ENCODE measurements around the gene ITPKB.

Gene ITPKB

DNA sequence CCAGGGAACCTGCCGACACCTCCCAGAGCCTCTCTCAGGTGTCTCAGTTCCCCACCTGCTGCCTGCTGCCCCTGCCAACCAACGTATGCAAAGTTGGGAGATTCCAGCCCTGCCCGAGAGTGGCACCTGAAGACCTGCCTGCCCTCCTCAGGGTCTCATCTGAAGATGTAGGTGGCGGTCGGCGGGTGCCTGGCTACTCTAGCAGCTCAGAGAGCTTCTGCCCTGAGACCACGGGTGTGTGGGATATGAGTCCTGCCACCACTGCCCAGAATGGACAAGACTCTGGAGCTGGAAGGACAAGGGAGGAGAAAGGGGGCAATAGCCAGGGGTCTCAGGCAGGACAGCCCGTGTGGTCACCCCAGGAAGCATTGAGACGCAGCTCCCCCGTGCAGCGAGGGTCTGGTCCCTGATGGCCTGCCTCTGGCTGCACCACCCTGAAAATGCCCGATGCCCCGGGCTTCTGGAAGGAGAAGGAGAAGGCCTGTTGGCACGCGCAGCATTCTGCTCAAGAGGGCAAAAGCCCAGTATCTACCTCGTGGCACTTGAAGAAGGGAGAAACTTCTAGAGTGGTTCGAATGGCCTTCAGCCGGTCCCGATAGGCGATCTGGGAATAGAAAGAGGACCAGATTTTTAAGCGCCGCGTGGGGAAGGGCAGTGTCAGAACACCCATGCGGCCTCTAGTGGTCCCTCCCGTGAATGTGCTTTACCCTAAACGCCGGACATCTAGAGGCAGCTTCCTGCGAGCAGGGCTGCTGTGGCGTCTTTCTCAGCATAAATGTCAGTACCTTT, 101.7 kb downstream of the ITPKB start:
- DNase-seq (ENCODE audit: low read depth), result no peak

DNA sequence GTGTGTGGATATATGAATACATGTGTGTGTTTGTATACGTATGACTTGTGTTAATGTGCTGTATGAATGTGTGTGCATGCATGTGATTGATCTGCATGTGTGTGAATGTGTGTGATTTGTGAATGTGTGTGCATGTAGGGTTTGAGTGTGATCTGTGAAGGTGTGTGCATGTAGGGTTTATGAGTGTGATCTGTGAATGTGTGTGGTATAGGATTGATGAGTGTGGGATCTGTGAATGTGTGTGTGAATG, 102.3 kb downstream of the ITPKB start:
- no peak for DNase-seq (ENCODE audit: low read depth)

DNA sequence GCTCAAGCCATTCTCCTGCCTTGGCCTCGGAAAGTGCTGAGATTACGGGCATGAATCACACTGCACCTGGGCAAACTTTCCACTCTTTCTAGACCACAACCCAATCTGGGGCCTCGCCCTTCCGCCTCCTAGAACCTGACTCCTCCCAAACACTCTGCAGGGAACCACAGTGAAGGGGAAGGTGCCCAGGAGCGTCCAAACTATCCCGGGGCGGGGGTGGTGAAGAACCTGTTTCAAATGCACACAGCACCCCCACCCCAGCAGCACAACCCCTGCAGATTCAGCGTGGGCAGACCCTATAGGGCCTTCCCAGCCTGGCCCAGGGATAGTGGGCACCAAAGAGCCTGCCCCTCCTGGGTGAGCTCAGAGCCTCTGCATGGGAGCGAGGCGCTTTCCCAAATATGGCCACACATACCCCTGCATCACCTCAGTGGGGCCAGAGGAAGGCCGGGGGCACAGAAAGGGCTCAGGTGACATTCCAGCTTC, 103.6 kb downstream of the ITPKB start:
- DNase-seq (ENCODE audit: low read depth), result no peak

DNA sequence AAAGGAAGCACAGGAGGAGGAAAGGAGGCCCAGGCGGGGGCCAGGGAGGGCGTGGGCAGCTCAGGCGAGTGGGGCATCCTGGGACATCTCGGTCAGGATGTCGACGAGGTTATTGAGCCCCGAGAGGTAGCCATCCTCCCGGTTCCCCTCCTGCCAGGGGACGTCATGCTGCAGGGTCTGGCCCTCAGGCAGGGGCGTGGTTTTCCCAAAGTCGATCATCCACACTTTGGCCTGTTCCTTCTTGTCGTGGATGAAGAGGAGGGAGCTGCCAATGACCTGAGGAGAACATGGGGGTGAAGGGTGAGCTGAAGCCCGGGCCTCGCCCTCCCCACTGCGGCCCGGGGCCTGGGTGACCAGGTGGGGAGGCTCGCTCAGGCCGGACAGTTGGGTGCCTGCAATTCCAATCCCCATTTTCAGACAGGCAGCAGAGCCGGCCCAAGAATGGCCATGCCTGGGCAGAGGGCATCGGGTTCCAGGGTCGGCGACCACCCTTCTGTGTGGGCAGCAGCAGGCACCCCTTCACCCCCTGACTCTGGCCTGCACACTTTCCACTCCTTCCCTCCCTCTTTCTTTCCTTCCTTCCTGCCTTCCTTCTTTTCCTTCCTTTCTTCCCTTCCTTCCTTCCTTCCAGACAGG, 104.4 kb downstream of the ITPKB start:
- DNase-seq (ENCODE audit: low read depth), result no peak

DNA sequence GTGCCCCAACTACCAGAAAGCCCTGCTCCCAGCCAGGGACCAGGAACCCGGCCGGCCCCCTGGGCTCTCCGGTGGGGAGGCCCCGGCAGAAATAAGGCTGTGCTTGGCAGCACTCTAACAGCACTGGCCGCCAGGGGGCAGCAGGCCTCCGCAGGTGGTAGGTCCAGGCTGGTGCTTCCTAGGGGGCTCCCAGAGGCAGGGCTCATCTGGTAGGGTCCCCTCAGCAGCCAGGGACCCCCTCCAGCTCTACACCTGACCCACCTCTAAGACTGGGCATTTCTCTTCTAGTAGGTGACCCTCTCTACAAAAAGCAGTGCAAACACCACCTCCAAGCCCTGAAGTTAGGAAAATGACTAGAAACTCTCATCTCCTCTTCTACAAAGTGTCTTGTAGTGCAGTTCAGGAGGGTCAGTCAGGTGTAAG, 104.9 kb downstream of the ITPKB start:
- no peak for DNase-seq (ENCODE audit: low read depth)

DNA sequence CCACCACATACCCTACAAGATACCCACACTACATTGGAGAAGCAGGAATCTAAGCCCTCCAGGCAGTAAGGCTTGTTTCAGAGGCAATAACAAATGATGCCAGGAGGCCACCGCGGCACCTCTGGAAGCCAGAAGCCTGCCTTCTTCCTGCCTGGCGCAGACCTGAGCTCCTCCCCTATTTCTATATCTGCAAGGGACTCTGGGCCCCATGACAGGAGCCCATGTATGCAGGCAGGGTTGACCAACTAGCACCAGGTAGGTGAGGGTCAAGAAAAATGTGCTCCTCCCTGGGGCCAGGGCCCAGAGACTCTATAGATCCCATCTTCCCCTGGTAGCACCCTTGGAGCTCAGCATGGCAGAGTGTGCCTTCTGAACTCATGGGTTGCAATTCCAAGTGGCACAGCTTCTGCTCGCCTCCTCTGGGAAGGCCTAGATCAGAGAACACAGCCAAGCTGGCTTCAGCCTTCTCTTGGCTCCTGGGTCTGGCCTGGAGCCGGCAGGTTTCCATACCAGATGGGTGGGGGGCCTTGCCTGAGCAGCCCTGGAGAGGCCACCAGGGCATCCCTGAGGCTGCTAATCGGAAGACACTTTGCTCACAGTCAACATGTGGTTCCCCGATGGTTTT, 105.4 kb downstream of the ITPKB start:
- no peak for DNase-seq (ENCODE audit: low read depth)

DNA sequence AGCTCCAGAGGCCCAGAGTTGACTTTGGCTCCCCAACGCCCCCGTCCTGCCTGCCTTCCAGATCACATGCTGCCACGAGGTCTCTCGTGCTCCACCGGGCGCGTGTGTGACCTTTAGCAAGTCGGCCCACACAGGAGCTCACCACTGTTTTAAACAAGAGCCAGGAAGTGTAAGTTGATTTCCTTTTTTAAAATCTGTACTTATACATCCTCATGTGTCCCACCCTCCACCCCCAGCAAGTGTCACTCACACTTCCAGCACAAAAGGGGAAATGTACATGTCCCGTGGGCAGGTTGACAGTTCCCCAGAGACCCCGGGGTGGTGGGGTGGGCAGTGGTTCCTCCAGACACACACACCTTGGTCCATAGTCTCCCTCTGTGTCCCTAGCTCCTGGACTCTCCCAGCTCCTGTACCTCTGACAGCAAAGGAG, 106.1 kb downstream of the ITPKB start:
- DNase-seq (ENCODE audit: low read depth), result no peak

DNA sequence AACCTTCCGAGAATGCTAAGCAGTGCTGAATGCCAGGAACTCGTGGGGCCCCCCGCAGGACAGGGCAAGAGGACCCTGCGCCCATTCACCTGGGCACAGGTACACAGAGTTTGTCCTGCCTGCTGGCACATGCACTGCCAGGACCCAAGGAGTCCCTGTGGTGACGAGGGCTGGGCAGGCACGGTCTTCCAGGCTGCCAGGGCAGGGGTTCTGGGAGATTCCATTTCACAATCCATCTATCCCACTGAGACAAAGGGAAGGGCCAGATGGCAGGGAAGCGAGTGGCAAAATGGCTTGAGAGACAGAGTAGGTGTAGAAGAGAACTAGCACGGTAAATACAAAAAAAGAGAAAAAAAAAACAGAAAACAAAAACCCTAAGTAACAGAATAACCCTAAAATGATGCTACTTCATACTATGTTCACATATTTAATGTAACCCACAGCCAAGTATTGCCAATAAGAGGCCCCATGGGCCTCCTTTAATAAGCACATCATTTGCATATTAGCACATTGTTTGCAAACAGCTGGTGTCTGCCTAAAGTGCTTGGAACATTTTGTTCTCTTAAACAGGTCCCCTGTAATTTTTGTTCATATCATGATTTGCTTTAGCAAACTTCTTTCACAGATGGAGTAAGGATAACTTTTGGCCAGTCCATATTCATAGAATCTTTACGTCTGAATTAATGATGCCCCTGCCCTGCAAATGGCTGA, 106.8 kb downstream of the ITPKB start:
- no peak for DNase-seq (ENCODE audit: low read depth)

DNA sequence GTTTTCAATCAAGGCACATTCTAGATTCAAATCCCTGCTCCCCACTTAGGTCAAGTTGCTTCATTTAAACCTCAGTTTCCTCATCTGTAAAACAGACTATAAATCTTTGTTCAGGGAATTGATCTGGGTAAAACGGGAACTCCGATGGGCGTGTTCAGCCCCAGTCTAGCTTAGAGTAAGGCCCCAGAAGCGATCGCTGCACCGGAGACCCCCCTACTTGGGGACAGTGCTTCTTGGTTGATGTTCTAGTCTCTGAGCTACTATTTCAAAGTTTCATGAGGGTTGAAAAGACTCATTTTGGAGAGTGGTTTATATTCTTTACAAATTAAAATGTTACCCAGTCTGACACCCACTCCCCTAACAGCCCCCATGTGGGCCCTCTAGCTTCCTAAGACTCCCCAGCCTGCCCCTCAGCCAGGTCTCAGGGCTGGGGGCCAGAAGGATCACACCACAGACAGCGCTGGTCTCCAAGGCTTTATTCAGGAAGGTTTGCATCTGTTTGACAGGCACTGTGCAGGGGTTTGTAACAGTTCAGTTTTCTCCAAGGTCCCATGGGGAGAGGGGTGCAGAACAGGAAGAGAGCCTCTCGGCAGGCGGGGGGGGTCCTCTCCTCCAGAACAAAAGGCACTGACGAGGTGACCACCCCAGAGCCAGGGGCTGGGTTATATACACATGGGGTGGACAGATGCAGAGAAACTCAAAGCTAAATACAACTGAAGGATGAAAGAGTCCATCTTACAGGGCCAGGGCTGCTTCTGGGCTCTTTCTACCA, 107.7 kb downstream of the ITPKB start:
- DNase-seq (ENCODE audit: low read depth), result no peak

DNA sequence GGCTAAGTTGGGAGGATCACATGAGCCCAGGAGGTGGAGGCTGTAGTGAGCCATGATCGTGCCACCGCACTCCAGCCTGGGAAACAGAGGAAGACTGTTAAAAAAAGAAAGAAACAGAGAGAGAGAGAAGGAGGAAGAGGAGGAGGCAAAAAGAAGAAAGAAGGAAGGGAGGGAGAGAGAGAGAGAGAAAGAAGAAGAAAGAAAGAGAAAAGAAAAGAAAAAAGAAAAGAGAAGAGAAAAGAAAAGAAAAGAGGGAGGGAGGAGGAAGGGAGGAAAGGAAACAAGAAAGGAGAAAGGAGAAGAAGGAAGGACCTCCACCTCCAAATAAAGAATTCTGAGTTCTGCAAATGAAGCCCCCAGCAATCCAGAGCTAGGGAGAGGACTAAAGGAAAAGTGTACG, 108.5 kb downstream of the ITPKB start:
- no peak for DNase-seq (ENCODE audit: low read depth)

DNA sequence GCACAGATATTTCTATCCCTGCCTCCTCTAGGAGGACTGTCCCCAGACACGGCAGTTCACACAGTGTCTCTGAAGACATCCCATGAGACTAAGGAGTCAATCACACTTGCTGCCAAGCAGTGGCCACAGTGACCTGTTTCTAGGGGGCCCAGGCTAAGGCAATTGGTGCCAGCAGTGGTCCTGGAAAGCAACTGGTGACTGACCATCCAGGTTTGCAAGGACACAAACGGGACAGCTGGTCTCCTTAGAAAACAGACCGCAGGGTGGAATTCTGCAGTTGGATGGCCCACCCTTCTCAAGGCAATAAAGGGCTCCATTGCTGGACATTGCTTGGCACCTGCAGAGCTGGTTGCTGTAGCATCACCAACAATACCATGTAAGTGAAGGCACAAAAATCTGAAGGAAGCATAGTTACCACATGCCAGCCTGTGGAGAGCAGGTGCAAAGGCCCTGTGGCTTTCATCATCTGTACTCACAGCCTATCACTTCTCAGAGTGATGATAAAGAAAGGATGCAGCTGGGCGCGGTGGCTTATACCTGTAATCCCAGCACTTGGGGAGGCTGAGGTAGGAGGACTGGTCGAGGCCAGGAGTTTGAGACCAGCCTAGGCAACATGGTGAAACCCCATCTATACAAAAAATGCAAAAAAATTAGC, 109.1 kb downstream of the ITPKB start:
- DNase-seq (ENCODE audit: low read depth), result no peak

DNA sequence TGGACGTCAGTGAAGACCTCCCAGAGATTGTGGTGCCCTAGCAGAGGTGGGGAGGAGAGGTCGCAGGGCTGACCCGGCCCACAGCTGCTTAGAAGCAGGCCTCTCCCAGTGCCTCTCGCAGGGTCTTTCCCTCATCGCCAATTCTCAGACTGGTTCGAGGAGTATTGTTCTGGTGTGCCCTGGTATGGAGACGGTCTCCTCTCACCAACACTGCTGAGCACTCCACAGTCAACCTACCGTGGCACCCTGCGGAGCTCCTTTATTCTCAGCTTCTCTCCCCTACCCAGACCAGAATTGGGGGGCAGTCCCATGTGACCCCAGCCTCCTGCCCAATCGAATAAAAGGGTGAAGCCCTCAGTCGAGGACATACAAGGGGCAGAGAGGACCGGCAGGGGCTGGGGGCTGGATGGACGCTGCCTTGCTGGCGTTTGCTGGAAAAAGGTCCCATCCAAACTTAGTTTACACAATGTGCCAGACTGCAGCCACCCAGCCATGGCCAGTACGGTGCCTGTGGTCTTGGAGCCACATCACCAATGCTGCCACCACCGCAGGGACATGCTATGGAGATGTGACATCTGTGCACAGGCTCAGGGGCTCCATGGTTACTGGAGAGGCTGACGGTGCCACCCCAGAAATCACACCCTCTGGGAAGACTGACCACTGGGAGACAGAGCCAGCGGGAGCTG, 109.7 kb downstream of the ITPKB start:
- DNase-seq (ENCODE audit: low read depth), result no peak

DNA sequence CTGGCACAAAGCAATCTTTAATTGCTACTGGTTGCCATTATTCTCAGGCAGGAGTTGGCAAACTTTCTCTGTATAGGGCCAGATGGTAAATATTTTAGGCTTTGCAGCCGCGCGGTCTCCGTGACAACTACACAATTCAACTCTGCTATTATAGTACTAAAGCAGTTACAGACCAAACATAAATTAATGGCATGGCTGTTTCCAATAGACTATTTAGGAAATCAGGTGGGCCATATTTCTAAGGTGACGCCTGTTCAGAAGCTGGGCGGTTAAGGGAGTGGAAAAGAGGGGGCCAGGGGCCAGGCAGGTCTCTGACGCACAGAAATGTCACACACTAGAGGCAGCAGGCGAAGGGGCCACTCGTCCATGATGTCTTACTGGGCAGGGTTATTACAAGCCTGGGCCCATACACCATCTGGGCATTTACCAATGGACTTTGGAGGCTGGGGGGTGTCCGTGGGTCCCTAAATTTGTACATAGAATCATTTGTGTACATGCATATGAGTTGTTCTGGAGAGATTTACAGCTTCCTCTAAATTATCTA, 110.4 kb downstream of the ITPKB start:
- DNase-seq (ENCODE audit: low read depth), result no peak

DNA sequence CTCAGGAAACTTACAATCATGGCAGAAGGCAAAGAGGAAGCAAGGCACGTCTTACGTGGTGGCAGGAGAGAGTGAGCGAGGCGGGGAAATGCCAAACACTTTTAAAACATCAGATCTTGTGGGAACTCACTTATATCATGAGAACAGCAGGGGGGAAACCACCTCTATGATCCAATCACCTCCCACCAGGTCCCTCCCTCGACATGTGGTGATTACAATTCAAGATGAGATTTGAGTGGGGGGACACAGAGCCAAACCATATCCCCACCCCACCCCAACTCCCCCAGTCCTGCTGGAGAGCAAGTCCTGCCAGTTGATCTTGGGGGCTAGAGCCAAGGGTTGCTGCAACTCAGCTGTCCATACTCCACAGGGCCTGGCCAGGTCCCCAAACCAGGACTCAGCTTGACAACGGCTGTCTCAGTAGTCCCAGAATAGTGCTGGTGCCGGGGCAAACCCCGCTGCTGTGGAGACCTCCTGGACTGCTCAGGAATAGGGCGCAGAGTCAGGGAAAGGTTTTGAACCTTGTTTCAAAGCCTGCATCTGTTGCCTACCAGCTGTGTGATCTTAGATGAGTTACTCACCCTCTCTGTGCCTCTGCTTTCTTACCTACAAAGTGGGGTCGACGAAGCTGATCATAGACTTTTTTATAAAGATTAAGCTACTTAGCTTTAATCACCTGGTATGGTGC, 111.0 kb downstream of the ITPKB start:
- DNase-seq (ENCODE audit: low read depth), result no peak

DNA sequence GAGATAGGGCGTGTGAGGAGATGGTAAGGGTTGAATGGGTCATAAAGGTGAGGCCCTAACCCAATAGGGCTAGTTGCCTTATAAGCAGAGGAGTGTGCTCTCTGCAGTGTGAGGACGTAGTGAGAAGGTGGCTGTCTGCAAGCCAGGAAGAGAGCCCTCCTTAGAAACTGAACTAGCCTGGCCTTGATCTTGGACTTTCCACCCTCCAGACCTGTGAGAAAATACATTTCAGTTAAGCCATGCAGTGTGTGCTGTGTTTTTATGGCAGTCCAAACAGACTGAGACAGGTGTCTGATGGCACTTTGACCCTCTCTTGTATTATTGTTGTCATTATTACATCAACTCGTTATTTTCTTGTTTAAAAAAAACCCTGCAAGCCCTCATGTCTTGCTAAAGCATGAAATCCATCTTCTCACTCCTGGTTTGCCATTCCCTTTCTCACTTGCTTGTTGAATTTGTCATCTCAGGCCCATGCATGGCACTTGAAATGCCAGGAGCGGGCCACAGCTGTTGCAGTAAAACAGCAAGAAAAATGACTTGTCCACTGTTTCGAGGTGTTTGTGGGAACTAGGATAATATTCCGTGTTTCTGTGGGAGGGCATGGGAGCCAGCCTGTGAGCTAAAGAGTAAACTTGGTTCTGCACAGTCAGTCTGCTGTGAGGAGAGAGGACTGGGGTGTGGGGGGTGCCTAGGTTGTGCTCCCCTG, 111.9 kb downstream of the ITPKB start:
- DNase-seq (ENCODE audit: low read depth), result no peak

DNA sequence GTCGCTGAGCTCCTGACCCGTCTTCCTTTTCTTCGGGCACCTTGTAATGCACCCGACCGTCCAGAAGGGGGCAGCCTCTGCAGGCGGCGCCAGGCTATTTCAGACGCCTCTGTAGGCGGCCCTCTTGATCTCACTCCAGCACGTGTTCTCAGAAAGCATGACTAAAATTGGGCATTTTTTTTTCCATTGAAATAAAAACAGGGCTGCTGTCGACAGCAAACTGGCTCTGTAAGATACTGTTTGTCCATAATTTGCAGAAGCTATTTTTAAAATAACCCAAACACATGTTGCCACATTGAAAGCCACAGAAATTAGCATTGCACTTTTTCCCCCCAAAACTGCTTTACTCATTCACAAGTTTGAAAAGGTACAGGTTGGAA, 112.5 kb downstream of the ITPKB start:
- DNase-seq (ENCODE audit: low read depth), result no peak

DNA sequence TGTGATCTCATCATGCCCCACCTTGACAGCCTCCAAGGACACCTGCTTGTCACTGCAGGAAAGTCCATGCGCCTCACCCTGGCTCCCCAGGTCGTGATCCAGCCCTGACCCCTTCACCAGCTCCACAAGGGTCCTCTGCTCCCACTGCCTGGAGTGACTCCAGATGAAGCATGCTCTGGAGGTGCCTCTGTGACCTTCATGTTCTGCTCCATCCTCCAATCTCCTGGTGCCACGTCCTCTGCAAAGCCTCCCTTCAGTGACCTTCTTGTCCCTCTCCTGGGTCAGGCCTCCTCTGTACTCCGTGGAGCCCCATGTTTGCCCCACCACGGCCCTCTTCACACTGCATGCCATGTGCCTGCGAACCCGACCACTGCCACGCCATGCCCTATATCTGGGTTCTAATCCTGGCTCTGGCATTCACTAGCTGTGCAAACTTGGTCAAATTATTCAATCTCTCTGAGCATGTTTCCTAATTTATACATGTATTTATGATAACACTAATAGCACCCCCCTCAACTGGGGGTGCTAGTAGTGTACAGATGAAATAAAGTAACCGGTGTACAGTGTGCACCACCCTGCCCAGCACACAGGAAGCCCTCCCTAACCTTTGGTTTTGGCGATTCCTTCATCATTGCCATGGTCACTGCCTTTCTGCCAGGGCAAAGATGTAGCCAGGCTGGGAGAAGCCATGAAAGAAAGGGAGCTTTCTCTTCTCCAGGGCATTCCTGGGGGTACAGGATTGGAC, 113.1 kb downstream of the ITPKB start:
- no peak for DNase-seq (ENCODE audit: low read depth)

DNA sequence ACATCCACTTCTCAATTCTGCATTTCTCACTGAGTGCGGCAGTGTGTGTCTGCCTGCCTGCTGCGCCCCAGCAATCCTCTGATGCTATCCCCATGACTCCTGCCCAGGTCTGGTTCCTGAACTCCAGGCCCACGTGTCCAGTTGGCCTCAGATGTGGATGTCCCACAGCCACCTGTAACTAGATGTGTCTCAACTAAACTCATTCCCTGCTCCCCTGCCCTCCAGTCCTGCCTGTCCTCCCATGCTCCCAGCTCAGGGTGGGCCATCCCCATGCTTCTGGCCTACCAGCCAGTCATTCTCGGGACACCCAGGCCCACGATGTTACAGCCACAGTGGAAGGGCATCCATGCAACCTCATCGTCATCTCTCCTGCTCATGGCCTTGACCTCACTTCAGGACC, 113.8 kb downstream of the ITPKB start:
- DNase-seq (ENCODE audit: low read depth), result no peak

DNA sequence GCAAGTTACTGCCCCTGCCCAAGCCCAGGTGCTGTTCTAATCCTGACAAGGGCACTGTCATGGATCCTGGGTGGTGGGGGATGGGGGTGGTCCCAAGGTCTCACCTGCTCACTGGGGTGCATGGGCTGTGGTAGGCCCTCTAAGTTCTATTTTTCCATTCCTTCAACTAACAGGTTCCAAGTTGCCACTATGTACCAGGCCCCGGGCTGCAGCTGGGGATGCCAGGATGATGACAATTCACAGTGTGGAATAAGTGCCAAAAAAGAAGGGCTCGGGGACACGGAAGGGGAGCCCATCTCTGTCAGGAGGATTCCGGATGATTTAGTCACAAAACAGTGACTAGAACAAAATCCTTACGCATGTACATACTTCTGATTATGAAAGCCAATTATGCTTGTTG, 114.6 kb downstream of the ITPKB start:
- DNase-seq (ENCODE audit: low read depth), result no peak

All from non-pigmented ciliary epithelial cell (primary cell).